Liver (tissue), 9 donors: ENCODE measurements around the gene HIPK2. TPM values are rescaled to one million over a fixed set of nuclear protein-coding genes. Genes with fewer than 3 reads are reported as not detected.
A peak's percentile ranks its signal among the peaks of the same experiment; 100 is the strongest.

Experiments
- DNase-seq: peaks from one replicate; pipeline ENCODE4 v3.0.0-alpha.2; 2017; ENCODE audit warnings: low spot score
- H3K27ac ChIP-seq, 2 donors: one replicate each; pipeline ENCODE4 v1.7.0; 2013; ENCODE audit warnings: inconsistent platforms in 2 of 2, low read length in 2 of 2, control low read depth in 1 of 2, low read depth in 1 of 2, mild to moderate bottlenecking in 1 of 2
- H3K27me3 ChIP-seq, 4 donors: one replicate each; pipeline versions ENCODE4 v1.6.1 to v1.7.0; 2013; ENCODE audit warnings: low read length in 3 of 4, inconsistent platforms in 1 of 4, mild to moderate bottlenecking in 1 of 4, moderate library complexity in 1 of 4; ENCODE audit not compliant: control insufficient read depth in 4 of 4, insufficient read depth in 4 of 4
- H3K36me3 ChIP-seq, 4 donors: one replicate each; pipeline versions ENCODE4 v1.6.1 to v1.7.0; 2013; ENCODE audit warnings: low read length in 3 of 4, mild to moderate bottlenecking in 3 of 4, low read depth in 1 of 4, moderate library complexity in 1 of 4; ENCODE audit not compliant: control insufficient read depth in 4 of 4, insufficient read depth in 3 of 4
- H3K4me1 ChIP-seq, 4 donors: one replicate each; pipeline versions ENCODE4 v1.6.1 to v1.7.0; 2013; ENCODE audit warnings: low read length in 3 of 4, mild to moderate bottlenecking in 3 of 4, moderate library complexity in 1 of 4; ENCODE audit not compliant: control insufficient read depth in 4 of 4, insufficient read depth in 4 of 4
- H3K4me3 ChIP-seq, 3 donors: one replicate each; pipeline versions ENCODE4 v1.6.1 to v1.7.0; 2013; ENCODE audit warnings: low read length in 3 of 3, control low read depth in 1 of 3, low read depth in 1 of 3, mild to moderate bottlenecking in 1 of 3
- H3K9ac ChIP-seq, 2 donors: one replicate each; pipeline ENCODE4 v1.7.0; 2013; ENCODE audit warnings: low read length in 2 of 2, mild to moderate bottlenecking in 2 of 2, moderate library complexity in 2 of 2, control low read depth in 1 of 2, low read depth in 1 of 2
- H3K9me3 ChIP-seq, 4 donors: one replicate each; pipeline versions ENCODE4 v1.6.1 to v1.7.0; 2013; ENCODE audit warnings: low read length in 3 of 4; ENCODE audit not compliant: control insufficient read depth in 4 of 4
- ATF3 ChIP-seq: IDR thresholded peaks from 2 replicates; pipeline ENCODE4 v1.6.1; 2016; ENCODE audit warnings: antibody characterized with exemption
- CTCF ChIP-seq: fragments of 150-350 bp; IDR thresholded peaks from 2 replicates; pipeline ENCODE4 v1.5.1; 2017; ENCODE audit warnings: improper control_type of control experiment, low read depth, low read length; ENCODE audit not compliant: missing input control
- EGR1 ChIP-seq, 2 donors: IDR thresholded peaks; 2 replicates each; pipeline ENCODE4 v1.6.1; 2016 to 2018; ENCODE audit warnings: antibody characterized with exemption in 2 of 2, low read depth in 2 of 2
- FOXA2 ChIP-seq: IDR thresholded peaks from 2 replicates; pipeline ENCODE4 v1.6.1; 2016; ENCODE audit warnings: antibody characterized with exemption
- HNF4A ChIP-seq, 2 donors: conservative IDR thresholded peaks; 2 replicates each; pipeline ENCODE4 v1.6.1; 2016; ENCODE audit warnings: antibody characterized with exemption in 2 of 2, mild to moderate bottlenecking in 2 of 2
- NR2F2 ChIP-seq: IDR thresholded peaks from 2 replicates; pipeline ENCODE4 v1.6.1; 2016; ENCODE audit warnings: antibody characterized with exemption
- RAD21 ChIP-seq, 2 donors: IDR thresholded peaks; 2 replicates each; pipeline ENCODE4 v1.6.1; 2016; ENCODE audit warnings: antibody characterized with exemption in 2 of 2, mild to moderate bottlenecking in 2 of 2
- RXRA ChIP-seq, 2 donors: IDR thresholded peaks; 2 replicates each; pipeline ENCODE4 v1.6.1; 2017 to 2018; ENCODE audit warnings: antibody characterized with exemption in 2 of 2, mild to moderate bottlenecking in 1 of 2
- SP1 ChIP-seq: IDR thresholded peaks from 2 replicates; pipeline ENCODE4 v1.6.1; 2018; ENCODE audit warnings: antibody characterized with exemption, mild to moderate bottlenecking
- TAF1 ChIP-seq: conservative IDR thresholded peaks from 2 replicates; pipeline ENCODE4 v1.6.1; 2016; ENCODE audit warnings: antibody characterized with exemption, mild to moderate bottlenecking
- YY1 ChIP-seq: IDR thresholded peaks from 2 replicates; pipeline ENCODE4 v1.6.1; 2016; ENCODE audit warnings: antibody characterized with exemption, mild to moderate bottlenecking
- WGBS: extraction: QIAGEN DNeasy Blood & Tissue Kit; methylation state at CpG from one replicate; pipeline ENCODE4 v1.1.7; 2013; 5-methylcytosine and 5-hydroxymethylcytosine counted together
- polyA plus RNA-seq, 2 donors: library from polyadenylated mRNA; stranded (reverse) in 1 of 2; unstranded in 1 of 2; fragments of 200-250 nt in 1 of 2; fragments of >200 nt in 1 of 2; fragmentation: Nextera tagmentation in 1 of 2; extraction: Ambion mirVana in 1 of 2; gene quantifications; one replicate each; pipeline versions ENCODE4 v1.2.1 to v1.2.3, GENCODE V29; 2013 to 2015
- total RNA-seq, 2 donors: library from RNA; depleted of rRNA; stranded (reverse); fragments of >200 nt; gene quantifications; one replicate each; pipeline ENCODE4 v1.2.3, GENCODE V29; 2014
- donor health status: healthy.
- donor health status: healthy.
- donor health status: healthy.
- donor health status: healthy.
- donor health status: healthy.

The HIPK2 gene
- total and polyA plus RNA-seq, 4 donors: 13.1 to 48.8 (median 16.6) TPM

GRCh38 chr7:139687211-139687954, 90.4 kb downstream of the HIPK2 start:
- Histone ChIP-seq H3K27me3 (no peaks in the 10 kb centered on the region), H3K9me3 (no peaks in the 10 kb centered on the region), H3K4me3 (no peak overlapping the region), H3K36me3 (peaks cover 0 to 8% (median 4%) of the 10 kb centered on the region in 4 donors), H3K9ac (no peak overlapping the region), H3K27ac (no peak overlapping the region), H3K4me1 (peaks cover 6 to 38% (median 24%) of the 10 kb centered on the region in 4 donors)
- no peak for DNase-seq
- TF ChIP-seq HNF4A (conservative IDR thresholded peaks at IDR 0.05) (no peak), FOXA2 (no peak), CTCF (no peak), ATF3 (no peak), YY1 (no peak), NR2F2 (no peak), TAF1 (no peak)

- H3K4me3 ChIP-seq: no peak overlapping the region
- 84% methylated on average over 16 of the region's 16 CpGs for WGBS
- DNase-seq: no peak
- H3K9ac ChIP-seq: no peak overlapping the region
- H3K27me3 ChIP-seq: no peaks in the 10 kb centered on the region
- TF ChIP-seq EGR1 (IDR thresholded peaks at IDR 0.05; ENCODE audit: low read depth in 2 of 2) (no peak), SP1 (no peak), RXRA (IDR thresholded peaks at IDR 0.05) (no peak), YY1 (no peak)
- peaks cover 19 to 43% (median 34%) of the 10 kb centered on the region in 4 donors for H3K4me1 ChIP-seq
- peak overlapping the region; percentile 84 to 85 for H3K27ac ChIP-seq
- peaks cover 0 to 5% (median 2%) of the 10 kb centered on the region in 4 donors for H3K36me3 ChIP-seq
- no peaks in the 10 kb centered on the region for H3K9me3 ChIP-seq
These were observed 94.5 kb downstream of the HIPK2 start for GRCh38 chr7:139683137-139683921.

GRCh38 chr7:139682136-139683013, 95.4 kb downstream of the HIPK2 start:
- Histone ChIP-seq H3K36me3 (peaks cover 0 to 4% (median under 1%) of the 10 kb centered on the region in 4 donors), H3K4me3 (no peak overlapping the region), H3K4me1 (peaks cover 19 to 43% (median 34%) of the 10 kb centered on the region in 4 donors), H3K9ac (no peak overlapping the region), H3K27me3 (no peaks in the 10 kb centered on the region), H3K27ac (peak overlapping the region; percentile 84 to 85), H3K9me3 (no peaks in the 10 kb centered on the region)
- 87% methylated on average over 9 of the region's 9 CpGs for WGBS
- DNase-seq: no peak
- TF ChIP-seq RXRA (IDR thresholded peaks at IDR 0.05) (peak in 1 of 2 donors; percentile 17), CTCF (no peak), RAD21 (IDR thresholded peaks at IDR 0.05) (peak in 1 of 2 donors; percentile 5)
